HG03060 (cell line): ENCODE measurements around the gene TRRAP.

Source experiments
- ATAC-seq: cut with Tn5 transposase; IDR thresholded peaks from one replicate; pipeline ENCODE4 v1.9.1; 2021; ENCODE audit warnings: low read depth, moderate number of reproducible peaks; ENCODE audit not compliant: unreplicated experiment

The TRRAP gene

DNA sequence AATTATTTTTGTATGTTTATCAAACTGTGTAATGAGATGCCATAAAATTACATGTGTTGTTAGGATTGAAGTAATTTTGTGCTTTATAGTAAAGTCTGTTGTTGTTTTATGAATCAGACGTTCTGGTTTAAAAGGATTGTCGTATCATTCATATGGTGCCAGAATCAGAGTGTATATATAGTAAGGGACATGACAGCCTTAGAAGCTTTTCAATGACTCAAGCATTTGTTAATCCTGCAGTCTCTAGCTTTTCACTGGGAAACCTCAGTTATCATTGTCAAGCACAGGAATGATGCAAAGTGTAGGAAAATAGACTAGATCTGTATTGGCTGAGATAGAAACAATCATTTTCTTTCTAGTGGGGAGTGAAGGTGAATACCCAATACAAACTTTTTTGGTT, 57.5 kb downstream of the TRRAP start:
- no peak for ATAC-seq

DNA sequence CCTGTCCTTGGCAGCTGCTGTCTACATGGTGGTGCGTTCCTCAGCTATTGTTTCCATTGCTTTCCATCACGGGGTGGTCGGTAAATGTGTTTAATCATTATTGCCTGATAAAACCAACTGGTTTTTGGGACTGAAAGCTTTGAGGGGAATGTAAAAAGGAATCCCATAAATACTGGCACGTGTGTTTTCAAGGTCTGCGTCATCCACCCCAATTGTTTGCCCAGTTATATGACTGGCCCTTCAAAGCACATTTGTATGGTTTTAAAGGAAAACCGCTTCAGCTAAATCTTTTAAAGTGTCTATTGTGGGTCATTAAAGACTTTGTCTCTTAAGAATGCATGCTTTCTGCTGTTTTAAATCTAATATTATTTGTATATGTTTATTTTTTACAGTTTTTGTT, 65.0 kb downstream of the TRRAP start:
- no peak for ATAC-seq

DNA sequence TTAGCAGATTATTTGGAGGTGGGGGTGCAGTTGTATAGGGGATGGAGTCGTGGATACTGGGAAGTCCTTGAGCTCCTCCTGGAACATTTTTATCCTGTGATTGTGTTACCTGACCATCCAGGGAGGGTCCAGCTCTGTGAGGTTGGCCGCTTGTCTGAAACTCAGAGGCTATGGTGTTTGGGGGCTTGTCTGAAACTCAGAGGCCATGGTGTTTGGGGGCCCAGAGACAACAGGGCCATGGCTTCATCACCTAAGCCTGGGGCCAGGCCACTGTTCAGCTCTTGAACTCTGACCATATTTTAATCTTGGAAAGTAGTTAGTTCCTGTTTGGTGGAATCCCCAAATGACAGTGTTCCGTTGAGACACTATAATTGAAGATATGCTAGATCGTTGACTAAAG, 66.1 kb downstream of the TRRAP start:
- no peak for ATAC-seq

DNA sequence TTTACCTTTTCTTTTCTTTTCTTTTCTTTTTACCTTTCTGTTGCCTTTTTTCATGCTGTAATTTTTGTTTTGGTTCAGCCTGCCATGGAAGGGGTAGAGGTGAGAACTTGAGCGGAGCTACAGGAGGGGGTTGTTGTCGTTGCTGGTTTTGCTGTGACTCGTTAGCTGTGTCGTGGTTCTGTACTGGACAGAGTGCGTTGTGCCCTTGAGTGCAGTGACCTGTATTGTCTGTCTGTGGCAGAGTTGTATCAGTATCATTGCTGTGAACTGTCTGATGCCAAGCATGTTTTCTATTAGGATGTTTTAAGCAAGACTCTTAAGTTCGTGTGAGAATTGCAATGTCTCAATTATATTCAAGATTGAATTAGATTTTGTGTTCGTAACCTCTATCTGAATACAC, 67.5 kb downstream of the TRRAP start:
- ATAC-seq = no peak

DNA sequence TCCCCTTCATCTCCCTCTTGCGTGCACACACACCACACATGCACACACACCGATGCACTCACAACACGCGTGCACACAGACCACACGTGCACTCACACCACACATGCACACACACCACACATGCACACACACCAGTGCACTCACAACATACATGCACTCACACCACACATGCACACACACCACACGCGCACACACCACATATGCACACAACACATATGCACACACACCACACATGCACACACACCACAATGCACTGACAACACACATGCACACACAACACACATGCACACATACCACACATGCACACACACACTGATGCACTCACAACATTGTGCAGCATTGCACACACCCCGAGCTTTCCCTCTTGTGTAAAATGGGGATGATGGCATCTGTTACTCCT, 68.1 kb downstream of the TRRAP start:
- no peak for ATAC-seq

DNA sequence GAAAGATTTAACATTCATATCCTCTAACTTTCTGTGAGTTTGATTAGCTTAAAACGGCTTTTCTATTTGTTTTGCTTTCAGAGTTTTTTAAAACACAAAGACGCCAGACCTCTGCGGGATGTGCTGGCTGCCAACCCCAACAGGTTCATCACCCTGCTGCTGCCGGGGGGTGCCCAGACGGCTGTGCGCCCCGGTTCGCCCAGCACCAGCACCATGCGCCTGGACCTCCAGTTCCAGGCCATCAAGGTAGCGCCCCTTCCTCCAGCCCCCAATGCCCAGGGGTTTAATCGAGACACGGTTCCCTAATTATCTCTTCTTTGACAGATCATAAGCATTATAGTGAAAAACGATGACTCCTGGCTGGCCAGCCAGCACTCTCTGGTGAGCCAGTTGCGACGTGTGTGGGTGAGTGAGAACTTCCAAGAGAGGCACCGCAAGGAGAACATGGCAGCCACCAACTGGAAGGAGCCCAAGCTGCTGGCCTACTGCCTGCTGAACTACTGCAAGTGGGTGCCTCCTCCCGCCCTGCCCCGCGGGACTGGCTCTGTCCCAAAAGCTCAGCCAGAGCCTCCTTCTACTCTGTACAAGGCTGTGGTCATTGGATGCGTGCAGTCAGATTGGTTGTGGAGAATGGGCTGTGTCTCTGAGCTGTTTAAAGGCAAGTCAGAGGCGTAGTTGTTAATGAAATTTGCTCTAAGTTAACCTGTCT, 71.2 kb downstream of the TRRAP start:
- no peak for ATAC-seq

DNA sequence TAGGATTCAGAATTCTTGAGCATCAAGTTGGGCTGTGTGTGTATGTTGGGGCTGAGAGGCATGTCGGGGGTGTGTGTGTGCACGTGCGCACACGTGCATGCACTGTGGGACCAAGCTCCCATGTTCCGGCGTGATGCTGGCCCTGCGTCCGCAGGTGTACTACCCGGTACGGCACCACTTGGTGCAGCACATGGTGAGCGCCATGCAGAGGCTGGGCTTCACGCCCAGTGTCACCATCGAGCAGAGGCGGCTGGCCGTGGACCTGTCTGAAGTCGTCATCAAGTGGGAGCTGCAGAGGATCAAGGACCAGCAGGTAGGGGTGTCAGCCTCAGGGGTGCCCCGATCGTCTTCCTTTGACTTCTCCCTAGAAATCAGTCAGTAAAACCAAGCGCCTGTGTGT, 77.7 kb downstream of the TRRAP start:
- no peak for ATAC-seq

DNA sequence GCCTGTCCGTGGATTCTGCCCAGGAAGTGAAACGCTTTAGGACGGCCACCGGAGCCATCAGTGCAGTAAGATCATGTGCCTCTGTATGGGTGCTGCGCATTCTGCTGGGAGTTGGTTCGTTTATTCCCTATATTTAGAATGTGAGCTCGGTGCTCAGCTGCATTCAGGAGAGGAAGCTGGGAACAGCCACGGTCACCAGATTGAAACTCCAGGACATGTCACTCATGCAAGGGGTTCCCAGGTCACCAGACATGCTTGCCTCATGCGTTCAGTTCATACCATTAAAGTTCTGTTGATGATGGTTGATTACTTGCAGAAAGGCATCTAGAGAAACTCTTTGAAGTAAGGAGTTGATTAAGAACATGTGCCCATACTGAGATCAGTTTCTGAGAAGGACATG, 78.1 kb downstream of the TRRAP start:
- ATAC-seq = no peak

DNA sequence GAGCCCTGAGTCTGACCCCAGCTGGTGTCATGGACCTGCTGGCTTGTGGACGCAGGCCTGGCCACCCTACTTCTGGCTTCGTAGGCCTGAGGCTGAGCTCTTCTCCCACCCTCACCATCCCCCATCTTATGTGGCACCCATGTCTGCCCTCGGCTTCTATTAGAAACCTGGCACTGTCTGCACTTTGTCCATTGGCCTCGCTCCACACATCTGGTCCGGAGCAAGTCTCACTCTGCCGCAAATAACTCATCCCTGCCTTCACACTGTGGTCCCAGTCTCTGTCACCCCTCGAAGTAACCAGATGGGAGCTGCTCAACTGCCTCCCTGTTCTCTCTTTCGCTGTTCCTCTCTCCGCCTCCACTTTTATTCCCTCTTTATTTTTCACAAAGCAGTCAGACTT, 78.6 kb downstream of the TRRAP start:
- ATAC-seq = no peak

DNA sequence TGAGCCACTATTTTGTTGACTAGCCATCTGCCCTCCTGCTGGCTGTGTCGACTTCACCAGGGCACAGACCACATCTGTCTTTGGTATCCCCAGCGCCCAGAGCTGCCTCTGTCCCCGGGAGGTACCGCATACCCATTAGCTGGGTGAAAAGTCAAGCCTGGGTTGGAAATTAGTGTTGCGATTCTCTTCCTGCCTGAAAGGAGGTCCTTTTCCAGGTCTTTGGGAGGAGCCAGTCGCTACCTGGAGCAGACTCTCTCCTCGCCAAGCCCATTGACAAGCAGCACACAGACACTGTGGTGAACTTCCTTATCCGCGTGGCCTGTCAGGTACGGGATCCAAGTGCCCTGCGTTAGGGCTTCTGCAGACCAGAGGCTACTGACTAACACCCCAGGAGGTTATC, 79.4 kb downstream of the TRRAP start:
- ATAC-seq = no peak

DNA sequence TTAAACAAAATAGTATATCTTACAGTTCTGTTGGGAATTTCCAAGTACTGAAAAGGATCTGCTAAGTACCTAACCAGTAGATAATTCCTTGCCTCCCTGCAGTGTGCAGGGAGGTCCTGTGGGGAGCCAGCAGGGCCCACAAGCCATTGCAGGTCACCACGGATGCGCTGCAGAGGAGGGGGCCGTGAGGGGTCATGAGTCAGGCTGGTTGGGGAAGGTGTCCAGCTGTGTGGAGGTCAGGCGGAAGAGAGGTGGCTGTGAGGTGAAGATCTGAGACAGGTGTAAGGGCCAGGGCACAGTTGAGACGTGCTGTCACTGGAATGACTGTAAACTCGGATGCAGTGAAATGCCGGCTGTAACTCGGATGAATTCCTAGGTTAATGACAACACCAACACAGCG, 80.6 kb downstream of the TRRAP start:
- ATAC-seq = no peak

DNA sequence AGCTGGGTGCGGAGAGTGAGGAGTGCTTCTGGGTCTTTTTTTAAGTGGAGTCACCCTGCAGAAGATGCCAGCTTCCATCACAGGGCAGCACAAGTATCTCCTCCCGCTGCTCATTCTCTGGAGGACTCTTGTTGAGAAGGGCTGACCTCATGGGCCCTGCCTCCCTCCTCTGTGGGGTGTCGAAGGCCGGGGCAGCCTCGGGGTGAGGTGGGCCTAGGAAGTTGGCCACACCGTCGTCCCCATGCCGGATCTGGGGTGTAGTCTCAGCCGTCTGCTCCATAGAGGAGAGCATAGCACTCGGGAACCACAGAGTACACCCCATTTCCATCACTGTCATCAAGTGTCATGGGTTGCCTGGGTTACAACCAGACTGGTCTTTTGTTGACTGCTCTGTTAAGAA, 85.0 kb downstream of the TRRAP start:
- no peak for ATAC-seq

DNA sequence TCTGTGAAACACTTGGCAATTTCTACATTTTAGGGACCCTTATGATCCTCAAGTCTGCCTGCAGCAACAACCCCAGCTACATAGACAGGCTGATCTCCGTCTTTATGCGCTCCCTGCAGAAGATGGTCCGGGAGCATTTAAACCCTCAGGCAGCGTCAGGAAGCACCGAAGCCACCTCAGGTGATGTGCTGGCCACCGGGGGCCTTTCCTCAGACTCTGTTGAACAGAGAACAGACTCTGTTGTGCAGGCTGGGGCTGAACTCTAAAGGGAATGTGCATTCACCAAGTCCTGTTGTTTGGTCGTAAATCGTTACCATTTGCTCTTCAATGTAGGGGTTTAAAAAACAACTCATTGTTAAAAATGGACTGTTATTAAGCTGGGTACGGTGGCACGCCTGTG, 86.3 kb downstream of the TRRAP start:
- ATAC-seq = no peak

DNA sequence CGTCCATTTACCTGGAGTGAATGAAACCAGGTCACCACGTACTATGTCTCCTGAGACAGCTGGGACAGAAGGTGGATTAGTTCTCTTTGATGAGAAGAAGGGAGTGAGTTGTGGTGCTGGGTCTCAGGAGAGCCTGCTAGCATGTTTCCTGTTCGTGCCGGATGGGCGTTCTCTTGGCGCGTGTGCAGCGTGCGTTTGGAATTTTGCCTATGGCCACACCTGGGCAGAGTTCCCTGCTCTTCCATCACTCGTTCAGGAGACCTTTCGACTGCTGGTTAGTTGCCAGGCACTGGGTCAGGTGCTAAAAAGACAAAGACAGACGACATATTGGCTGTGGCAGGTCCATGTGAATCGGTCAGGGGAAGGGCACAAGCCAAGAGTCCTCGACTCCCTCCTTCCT, 90.3 kb downstream of the TRRAP start:
- no peak for ATAC-seq

DNA sequence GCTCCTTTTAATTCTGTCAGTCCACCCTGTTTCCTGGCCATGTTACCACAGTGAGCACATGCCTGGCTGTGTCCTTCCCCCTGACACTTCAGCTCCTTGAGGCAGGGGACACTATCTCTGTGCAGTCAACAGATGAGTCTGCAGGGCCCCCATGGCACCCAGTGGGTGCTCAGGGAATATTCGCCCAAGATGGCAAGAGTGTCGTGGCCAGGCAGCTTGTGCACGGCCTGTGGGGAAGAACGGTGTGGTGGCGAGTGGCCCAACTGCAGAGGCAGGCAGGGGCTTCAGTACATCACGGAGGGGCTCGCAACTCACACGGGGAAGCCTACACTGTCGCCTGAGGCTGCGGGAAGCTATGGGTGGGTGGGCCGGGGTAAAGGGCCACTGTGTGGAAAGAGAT, 91.1 kb downstream of the TRRAP start:
- no peak for ATAC-seq

DNA sequence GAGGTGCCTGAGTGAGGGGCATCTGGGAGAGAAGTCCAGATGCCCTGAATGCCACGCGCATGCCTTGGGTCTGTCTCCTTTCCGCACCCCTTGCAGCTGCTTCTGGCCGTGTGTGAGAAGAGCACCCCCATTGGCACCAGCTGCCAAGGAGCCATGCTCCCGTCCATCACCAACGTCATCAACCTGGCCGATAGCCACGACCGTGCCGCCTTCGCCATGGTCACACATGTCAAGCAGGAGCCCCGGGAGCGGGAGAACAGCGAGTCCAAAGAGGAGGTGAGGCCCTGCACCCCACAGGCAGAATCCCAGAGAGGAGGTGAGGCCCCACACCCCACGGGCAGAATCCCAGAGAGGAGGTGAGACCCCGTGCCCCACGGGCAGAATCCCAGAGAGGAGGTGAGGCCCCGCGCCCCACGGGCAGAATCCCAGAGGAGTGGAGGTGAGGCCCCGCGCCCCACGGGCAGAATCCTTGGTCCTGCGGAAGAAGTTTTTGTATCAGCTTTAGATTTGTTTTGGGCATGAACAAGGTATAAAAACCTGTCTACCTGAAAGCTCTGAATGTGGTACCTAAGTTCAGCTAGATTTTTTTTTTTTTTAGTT, 91.8 kb downstream of the TRRAP start:
- no peak for ATAC-seq

DNA sequence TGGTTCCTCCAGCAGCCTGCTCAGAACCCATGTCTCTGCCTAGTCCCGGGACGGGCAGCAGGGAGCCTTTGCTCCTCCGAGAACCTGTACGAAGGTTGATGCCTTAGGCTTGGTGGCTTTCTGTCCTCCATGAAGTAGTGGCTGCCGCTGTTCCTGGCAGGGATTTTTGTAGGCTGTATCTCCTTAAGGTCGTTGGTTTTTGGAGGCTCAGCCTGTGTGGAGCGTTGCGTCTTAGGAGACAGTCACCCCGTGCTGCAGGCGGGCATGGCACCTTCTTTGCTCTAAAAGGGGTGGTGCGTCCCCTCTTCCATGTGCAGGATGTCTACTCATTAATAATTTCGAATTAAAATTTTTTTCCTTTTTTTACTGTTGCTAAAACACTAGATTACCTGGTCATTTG, 92.5 kb downstream of the TRRAP start:
- no peak for ATAC-seq

DNA sequence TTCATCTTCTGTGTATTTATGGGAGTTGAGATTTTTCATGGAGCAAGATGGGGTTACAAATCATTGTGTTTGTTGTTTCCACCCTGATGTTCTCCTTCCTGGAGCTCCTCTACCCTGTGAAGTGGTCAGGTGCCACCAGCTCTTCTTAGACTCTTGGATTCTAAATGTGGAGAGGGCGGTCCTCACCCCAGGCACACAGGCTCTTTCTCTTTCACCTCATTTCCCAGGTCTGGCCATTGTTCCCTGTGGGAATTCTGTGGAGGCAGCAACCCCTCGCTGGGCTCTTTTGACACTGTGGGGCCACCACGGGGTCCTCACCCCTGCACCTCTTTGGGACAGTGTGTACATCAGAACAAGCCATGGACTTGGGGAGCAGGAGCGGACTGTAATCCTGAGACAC, 95.9 kb downstream of the TRRAP start:
- ATAC-seq = no peak

DNA sequence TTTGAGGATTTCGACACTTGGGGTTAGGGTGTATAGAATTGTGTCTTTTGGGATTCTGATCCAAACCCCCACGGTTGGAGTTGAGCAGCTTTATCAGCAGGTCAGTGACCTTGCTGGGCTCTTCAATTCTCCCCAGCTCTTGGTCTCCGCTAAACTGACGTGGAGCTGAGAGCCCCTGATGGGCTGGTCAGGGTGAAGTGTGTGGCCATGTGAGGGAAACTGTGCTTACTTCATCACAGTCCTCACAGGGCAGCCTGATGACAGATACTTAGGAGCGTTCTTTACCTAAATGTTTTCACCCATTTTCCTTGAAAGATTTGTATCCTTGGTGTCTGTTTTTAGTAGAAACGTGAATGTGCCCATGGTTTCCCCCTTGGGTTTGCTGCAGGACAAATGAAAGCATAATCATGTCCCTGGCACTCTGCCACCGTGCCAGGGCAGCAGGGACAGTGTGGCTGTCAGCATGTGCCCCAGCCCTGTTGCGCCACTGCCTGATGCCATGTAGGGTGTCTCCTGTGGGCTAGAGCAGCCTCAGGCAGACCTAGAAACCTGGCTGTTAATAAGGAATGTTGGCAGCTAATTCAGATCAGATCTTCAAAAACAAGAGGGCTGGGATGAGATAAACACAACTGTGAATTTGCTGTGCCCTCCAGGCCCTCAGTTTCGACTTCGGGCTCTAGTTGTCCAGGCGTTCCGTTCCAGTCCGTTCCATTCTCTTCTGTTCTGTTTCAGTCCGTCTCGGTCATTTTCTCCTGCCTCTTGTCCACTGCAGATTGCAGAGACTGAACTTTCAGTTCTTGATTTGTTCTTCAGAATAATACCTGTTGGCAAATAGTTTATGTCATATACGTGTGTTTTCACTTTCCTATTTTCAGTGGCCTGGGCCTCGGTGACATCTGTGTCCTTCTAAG, 96.8 kb downstream of the TRRAP start:
- no peak for ATAC-seq

DNA sequence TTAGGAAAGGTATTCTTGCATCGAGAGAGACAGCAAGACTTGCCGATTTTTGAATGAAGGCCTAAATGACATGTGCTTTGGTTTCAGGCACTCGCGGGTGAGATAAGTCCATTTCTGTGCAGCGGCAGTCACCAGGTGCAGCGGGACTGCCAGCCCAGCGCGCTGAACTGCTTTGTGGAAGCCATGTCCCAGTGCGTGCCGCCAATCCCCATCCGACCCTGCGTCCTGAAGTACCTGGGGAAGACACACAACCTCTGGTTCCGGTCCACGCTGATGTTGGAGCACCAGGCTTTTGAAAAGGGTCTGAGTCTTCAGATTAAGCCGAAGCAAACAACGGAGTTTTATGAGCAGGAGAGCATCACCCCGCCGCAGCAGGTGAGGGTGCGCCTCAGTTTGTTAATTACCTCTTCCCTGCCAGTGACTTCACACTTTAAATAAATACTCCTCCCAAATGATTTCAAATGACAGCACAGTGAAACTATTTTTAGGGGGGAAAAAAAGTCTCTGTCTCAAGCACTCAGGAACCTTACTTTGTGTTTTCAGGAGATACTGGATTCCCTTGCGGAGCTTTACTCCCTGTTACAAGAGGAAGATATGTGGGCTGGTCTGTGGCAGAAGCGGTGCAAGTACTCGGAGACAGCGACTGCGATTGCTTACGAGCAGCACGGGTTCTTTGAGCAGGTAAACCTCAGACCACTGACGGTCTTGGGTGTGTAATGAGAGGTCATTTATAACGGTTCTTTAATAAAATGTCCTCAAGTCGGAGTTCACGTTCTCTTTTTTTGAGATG, 98.3 kb downstream of the TRRAP start:
- ATAC-seq = no peak

DNA sequence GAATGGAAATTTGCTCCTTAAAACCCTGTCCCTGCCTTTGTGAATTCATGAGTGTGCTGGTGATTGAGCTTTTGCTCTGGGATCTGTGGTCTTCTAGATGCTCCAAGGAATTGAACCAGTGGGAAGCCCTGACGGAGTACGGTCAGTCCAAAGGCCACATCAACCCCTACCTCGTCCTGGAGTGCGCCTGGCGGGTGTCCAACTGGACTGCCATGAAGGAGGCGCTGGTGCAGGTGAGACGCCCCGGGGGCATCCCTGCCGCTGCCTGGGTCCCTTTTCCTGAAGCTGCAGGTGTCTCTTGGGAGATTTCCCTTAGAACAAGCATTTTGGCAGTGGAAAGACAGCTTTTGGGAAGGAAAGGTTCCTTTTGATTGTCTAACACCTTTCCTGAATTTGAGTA, 100.3 kb downstream of the TRRAP start:
- ATAC-seq = no peak
